Immature natural killer cell (primary cell): Measurements from ENCODE around the gene TBC1D16. TPM values are rescaled to one million over a fixed set of nuclear protein-coding genes. Genes with fewer than 3 reads are reported as not detected.

Experiments
- DNase-seq, 3 donors: peaks; one replicate each; pipeline ENCODE4 v3.0.0; 2022; ENCODE audit warnings: mixed read lengths in 1 of 3
- H3K27ac Mint-ChIP-seq, 6 donors: one replicate each; pipeline ENCODE4 v1.8.0; 2020; ENCODE audit warnings: mixed read lengths in 6 of 6, mild to moderate bottlenecking in 5 of 6, inconsistent platforms in 4 of 6, moderate library complexity in 3 of 6
- H3K27me3 Mint-ChIP-seq, 3 donors: one replicate each; pipeline ENCODE4 v1.8.0; 2020 to 2021; ENCODE audit warnings: low read depth in 3 of 3, mild to moderate bottlenecking in 3 of 3, mixed read lengths in 3 of 3, moderate library complexity in 3 of 3, inconsistent platforms in 1 of 3
- H3K36me3 Mint-ChIP-seq, 3 donors: one replicate each; pipeline ENCODE4 v1.8.0; 2020; ENCODE audit warnings: mixed read lengths in 3 of 3, inconsistent platforms in 2 of 3, mild to moderate bottlenecking in 2 of 3
- H3K4me1 Mint-ChIP-seq, 2 donors: one replicate each; pipeline ENCODE4 v1.8.0; 2020; ENCODE audit warnings: inconsistent platforms in 2 of 2, mild to moderate bottlenecking in 2 of 2, mixed read lengths in 2 of 2, moderate library complexity in 1 of 2
- H3K4me3 Mint-ChIP-seq, 5 donors: one replicate each; pipeline ENCODE4 v1.8.0; 2020; ENCODE audit warnings: mild to moderate bottlenecking in 5 of 5, mixed read lengths in 5 of 5, inconsistent platforms in 3 of 5, moderate library complexity in 3 of 5
- H3K9me3 Mint-ChIP-seq, 6 donors: one replicate each; pipeline ENCODE4 v1.8.0; 2020; ENCODE audit warnings: mild to moderate bottlenecking in 6 of 6, mixed read lengths in 6 of 6, inconsistent platforms in 4 of 6, moderate library complexity in 3 of 6
- polyA plus RNA-seq, 3 donors: library from polyadenylated mRNA; unstranded; fragments of 300-500 nt; fragmentation: Illumina TruSeq; gene quantifications; one replicate each; pipeline ENCODE4 v1.2.3, GENCODE V29; 2021

Gene TBC1D16
- polyA plus RNA-seq, 3 donors from 2014 or later, result 0.27 TPM; not detected in 2

DNA sequence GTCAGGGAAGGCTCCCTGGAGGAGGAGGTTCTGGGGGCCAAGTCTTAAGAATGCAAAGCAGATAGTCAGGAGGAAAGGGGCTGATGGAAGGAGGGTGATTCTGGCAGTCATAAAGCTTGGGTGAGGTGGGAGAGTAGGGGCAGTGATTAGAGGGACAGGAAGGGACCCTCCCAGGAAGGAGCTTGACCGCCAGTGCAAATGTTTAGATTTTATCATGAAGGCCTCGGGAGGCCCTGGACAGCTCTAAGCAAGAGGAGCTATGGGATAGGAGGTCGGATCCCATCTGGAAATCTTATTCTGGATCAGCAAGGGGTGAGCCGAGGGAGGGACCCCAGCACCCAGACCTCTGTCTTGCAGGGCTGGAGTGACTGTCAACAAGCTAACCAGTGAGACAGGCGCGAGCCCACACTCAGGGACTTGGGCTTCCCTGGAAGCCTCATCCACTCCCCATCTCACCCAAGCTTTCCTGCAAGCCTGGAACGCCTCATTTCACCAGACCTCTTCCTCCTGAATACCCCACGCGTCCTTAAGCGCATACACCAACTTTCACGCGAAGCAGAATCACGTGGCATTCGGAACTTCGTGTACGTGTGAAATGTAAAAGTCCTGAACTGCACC is 144.4 kb downstream of the TBC1D16 start:
- Mint-ChIP-seq H3K27ac (no peak overlapping the region), H3K9me3 (no peaks in the 10 kb centered on the region), H3K4me3 (no peak overlapping the region), H3K4me1 (no peaks in the 10 kb centered on the region), H3K27me3 (peaks cover 9 to 13% (median 11%) of the 10 kb centered on the region in 3 donors), H3K36me3 (no peaks in the 10 kb centered on the region)
- DNase-seq, result no peak

DNA sequence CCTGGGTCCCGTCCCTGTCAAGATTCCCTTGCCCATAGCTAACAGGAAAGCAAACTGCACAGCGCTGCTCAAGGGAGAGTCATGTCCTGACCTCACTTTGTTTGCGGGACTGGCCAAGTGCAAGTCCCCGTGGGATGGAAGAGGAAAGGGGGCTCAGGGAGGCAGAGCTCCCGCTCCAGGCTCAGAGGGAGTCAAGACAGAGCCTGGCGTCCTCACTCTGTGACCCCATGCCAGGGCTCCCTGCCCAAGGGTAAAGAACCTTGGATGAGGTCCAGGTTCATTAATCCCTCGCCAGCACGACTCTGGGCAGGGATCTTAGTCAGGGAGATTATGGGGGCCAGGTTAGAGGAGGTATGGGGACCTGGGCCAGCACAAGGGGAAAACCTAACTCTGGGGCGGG is 145.0 kb downstream of the TBC1D16 start:
- Mint-ChIP-seq H3K4me3 (no peak overlapping the region), H3K4me1 (no peaks in the 10 kb centered on the region), H3K36me3 (no peaks in the 10 kb centered on the region), H3K27ac (no peak overlapping the region), H3K27me3 (peaks cover 9 to 14% (median 13%) of the 10 kb centered on the region in 3 donors), H3K9me3 (no peaks in the 10 kb centered on the region)
- no peak for DNase-seq

- no peaks in the 10 kb centered on the region for H3K4me1 Mint-ChIP-seq
- DNase-seq, result no peak
- H3K27ac Mint-ChIP-seq, result peak overlapping the region in 1 of 6 donors; percentile 30
- peaks cover 10 to 20% (median 18%) of the 10 kb centered on the region in 3 donors for H3K27me3 Mint-ChIP-seq
- H3K9me3 Mint-ChIP-seq, result no peaks in the 10 kb centered on the region
- no peaks in the 10 kb centered on the region for H3K36me3 Mint-ChIP-seq
- H3K4me3 Mint-ChIP-seq, result no peak overlapping the region
Measured at GRCh38 chr17:79888811-79889634, 146.6 kb downstream of the TBC1D16 start.

- peaks cover 12 to 24% (median 18%) of the 10 kb centered on the region in 3 donors for H3K27me3 Mint-ChIP-seq
- no peaks in the 10 kb centered on the region for H3K4me1 Mint-ChIP-seq
- DNase-seq, result no peak
- H3K9me3 Mint-ChIP-seq, result no peaks in the 10 kb centered on the region
- H3K36me3 Mint-ChIP-seq, result no peaks in the 10 kb centered on the region
- no peak overlapping the region for H3K4me3 Mint-ChIP-seq
- no peak overlapping the region for H3K27ac Mint-ChIP-seq
Measured at GRCh38 chr17:79888009-79888540, 147.6 kb downstream of the TBC1D16 start.

- Mint-ChIP-seq H3K4me1 (no peaks in the 10 kb centered on the region), H3K9me3 (no peaks in the 10 kb centered on the region), H3K36me3 (no peaks in the 10 kb centered on the region), H3K27me3 (peaks cover 14 to 24% (median 18%) of the 10 kb centered on the region in 3 donors), H3K4me3 (no peak overlapping the region), H3K27ac (no peak overlapping the region)
- no peak for DNase-seq
Measured at GRCh38 chr17:79887451-79887991, 148.2 kb downstream of the TBC1D16 start.

GRCh38 chr17:79883202-79883601 is 152.5 kb downstream of the TBC1D16 start:
- H3K27me3 Mint-ChIP-seq, result peaks cover 6 to 26% (median 11%) of the 10 kb centered on the region in 3 donors
- DNase-seq, result no peak
- no peaks in the 10 kb centered on the region for H3K36me3 Mint-ChIP-seq
- H3K4me3 Mint-ChIP-seq, result no peak overlapping the region
- no peaks in the 10 kb centered on the region for H3K4me1 Mint-ChIP-seq
- no peaks in the 10 kb centered on the region for H3K9me3 Mint-ChIP-seq
- no peak overlapping the region for H3K27ac Mint-ChIP-seq

Other genes starting within 250 kb of the TBC1D16 start
- 1 to 10 TPM in 2 of 3 donors, not detected in 1; 1.4 to 2.5 TPM for gene CBX8, start 238.8 kb downstream of the TBC1D16 start, polyA plus RNA-seq
- 1 to 10 TPM; 3.0 to 6.7 (median 4.9) TPM for gene CBX4, start 196.4 kb downstream of the TBC1D16 start, polyA plus RNA-seq
- gene CCDC40, start 770 bp upstream of the TBC1D16 start, polyA plus RNA-seq, result not detected
- 10 to 100 TPM; 14.7 to 20.0 (median 15.4) TPM for gene GAA, start 65.7 kb upstream of the TBC1D16 start, polyA plus RNA-seq
- 100 to 1,000 TPM in 1 of 3 donors, 10 to 100 TPM in 2; 70.7 to 124 (median 92.6) TPM for gene EIF4A3, start 111.3 kb upstream of the TBC1D16 start, polyA plus RNA-seq
- gene CARD14, start 134.2 kb upstream of the TBC1D16 start, polyA plus RNA-seq, result not detected
- 10 to 100 TPM; 22.6 to 32.7 (median 26.8) TPM for gene SGSH, start 184.5 kb upstream of the TBC1D16 start, polyA plus RNA-seq
- gene SLC26A11, start 184.6 kb upstream of the TBC1D16 start, polyA plus RNA-seq, result 1 to 10 TPM; 1.6 to 3.6 (median 3.3) TPM
- gene RNF213, start 225.0 kb upstream of the TBC1D16 start, polyA plus RNA-seq, result 100 to 1,000 TPM in 1 of 3 donors, 10 to 100 TPM in 2; 12.7 to 117 (median 25.9) TPM